ENCODE data around the gene IP6K3. TPM values are rescaled to one million over a fixed set of nuclear protein-coding genes. Genes with fewer than 3 reads are reported as not detected.

The IP6K3 gene
- total RNA-seq, 1 donor from 2014 or later: 2.9 TPM

- DNase-seq (ENCODE audit: low spot score): no peak
- H3K4me3 Mint-ChIP-seq: no peak overlapping the region
- Histone ChIP-seq H2AFZ (replicated peaks) (no peak overlapping the region), H3K4me2 (no peak overlapping the region), H3K79me2 (ENCODE audit: low read depth) (peaks cover 17% of the 10 kb centered on the region), H3K9me3 (ENCODE audit: low read depth) (no peaks in the 10 kb centered on the region), H3K27me3 (no peaks in the 10 kb centered on the region), H3K27ac (no peak overlapping the region), H3K4me1 (peaks cover 14% of the 10 kb centered on the region), H3K36me3 (no peaks in the 10 kb centered on the region), H3K9ac (no peak overlapping the region), H3K4me3 (no peak overlapping the region), H4K20me1 (ENCODE audit: low read depth) (no peaks in the 10 kb centered on the region), H3F3A (ENCODE audit: low read depth) (no peaks in the 10 kb centered on the region)
- peaks cover 2% of the 10 kb centered on the region for H3K27me3 Mint-ChIP-seq (ENCODE audit: insufficient read depth, low read depth)
- no peaks in the 10 kb centered on the region for H3K9me3 Mint-ChIP-seq
- H3K27ac Mint-ChIP-seq: no peak overlapping the region
- TF ChIP-seq EZH2phosphoT487 (IDR thresholded peaks at IDR 0.05): no peak
- peaks cover 8% of the 10 kb centered on the region for H3K36me3 Mint-ChIP-seq
- H3K4me1 Mint-ChIP-seq: peaks cover 20% of the 10 kb centered on the region
Observed at GRCh38 chr6:33714385-33715040, 32.2 kb downstream of the IP6K3 start.

GRCh38 chr6:33713786-33714185 lies 32.9 kb downstream of the IP6K3 start:
- no peak for DNase-seq (ENCODE audit: low spot score)
- Histone ChIP-seq H3K79me2 (ENCODE audit: low read depth) (peaks cover 24% of the 10 kb centered on the region), H3K4me1 (peaks cover 14% of the 10 kb centered on the region), H3F3A (ENCODE audit: low read depth) (no peaks in the 10 kb centered on the region), H3K9ac (no peak overlapping the region), H3K36me3 (no peaks in the 10 kb centered on the region), H3K9me3 (ENCODE audit: low read depth) (no peaks in the 10 kb centered on the region), H4K20me1 (ENCODE audit: low read depth) (peaks cover 2% of the 10 kb centered on the region), H3K27ac (no peak overlapping the region), H3K27me3 (no peaks in the 10 kb centered on the region), H2AFZ (replicated peaks) (no peak overlapping the region), H3K4me3 (no peak overlapping the region), H3K4me2 (no peak overlapping the region)
- Mint-ChIP-seq H3K36me3 (peaks cover 12% of the 10 kb centered on the region), H3K4me1 (peaks cover 24% of the 10 kb centered on the region), H3K9me3 (no peaks in the 10 kb centered on the region), H3K27ac (no peak overlapping the region), H3K27me3 (ENCODE audit: insufficient read depth, low read depth) (peaks cover 2% of the 10 kb centered on the region), H3K4me3 (no peak overlapping the region)
- no peak for TF ChIP-seq EZH2phosphoT487 (IDR thresholded peaks at IDR 0.05)
- TF ChIP-seq EZH2 (IDR thresholded peaks at IDR 0.05): no peak
- TF ChIP-seq CTCF (IDR thresholded peaks at IDR 0.05): no peak

DNA sequence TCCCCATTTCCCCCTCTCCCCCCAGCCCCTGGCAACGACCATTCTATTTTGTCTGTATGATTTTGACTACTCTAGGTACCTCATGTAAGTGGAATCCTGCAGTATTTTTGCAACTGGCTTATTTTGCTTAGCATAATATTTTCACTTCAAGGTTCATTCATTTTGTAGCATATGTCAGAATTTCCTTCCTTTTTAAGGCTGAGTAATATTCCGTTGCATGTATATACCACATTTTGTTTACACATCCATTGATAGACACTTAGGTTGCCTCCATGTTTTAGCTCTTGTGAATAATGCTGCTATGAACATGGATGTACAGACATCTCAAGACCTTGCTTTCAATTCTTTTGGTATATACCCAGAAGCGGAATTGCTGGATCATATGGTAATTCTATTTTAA lies 33.8 kb downstream of the IP6K3 start:
- peaks cover 28% of the 10 kb centered on the region for H3K79me2 ChIP-seq (ENCODE audit: low read depth)
- no peak overlapping the region for H3K4me3 ChIP-seq
- peaks cover 14% of the 10 kb centered on the region for H3K4me1 ChIP-seq
- TF ChIP-seq EZH2 (IDR thresholded peaks at IDR 0.05) (no peak), EZH2phosphoT487 (IDR thresholded peaks at IDR 0.05) (no peak), CTCF (IDR thresholded peaks at IDR 0.05) (no peak)
- no peak overlapping the region for H3K27ac Mint-ChIP-seq
- H3K4me2 ChIP-seq: no peak overlapping the region
- no peak for DNase-seq (ENCODE audit: low spot score)
- H3K27me3 Mint-ChIP-seq (ENCODE audit: insufficient read depth, low read depth): no peaks in the 10 kb centered on the region
- peaks cover 24% of the 10 kb centered on the region for H3K4me1 Mint-ChIP-seq
- H3K9ac ChIP-seq: no peak overlapping the region
- H3K27me3 ChIP-seq: no peaks in the 10 kb centered on the region
- no peaks in the 10 kb centered on the region for H3K9me3 Mint-ChIP-seq
- peaks cover 5% of the 10 kb centered on the region for H4K20me1 ChIP-seq (ENCODE audit: low read depth)
- peaks cover 14% of the 10 kb centered on the region for H3K36me3 Mint-ChIP-seq
- no peaks in the 10 kb centered on the region for H3K36me3 ChIP-seq
- H3K9me3 ChIP-seq (ENCODE audit: low read depth): no peaks in the 10 kb centered on the region
- no peak overlapping the region for H3K27ac ChIP-seq
- no peak overlapping the region for H2AFZ ChIP-seq (replicated peaks)
- H3F3A ChIP-seq (ENCODE audit: low read depth): no peaks in the 10 kb centered on the region
- H3K4me3 Mint-ChIP-seq: no peak overlapping the region

All from neural progenitor cell (in vitro differentiated cells).